Measurements from ENCODE around the gene NLE1.
"Not testable (repeated sequence)": the region's sequence is repeated elsewhere in the genome, so short reads cannot be mapped to it uniquely, and the experiment has no call there.

The NLE1 gene

GRCh38 chr17:35161281-35161761 is 19.2 kb upstream of the NLE1 start:
- DNase-seq: no peak

GRCh38 chr17:35160354-35161201 is 18.5 kb upstream of the NLE1 start:
- DNase-seq: no peak

- no peak for DNase-seq
Observed at GRCh38 chr17:35159940-35160339, 17.8 kb upstream of the NLE1 start.

GRCh38 chr17:35155246-35155645 is 13.1 kb upstream of the NLE1 start:
- no peak for DNase-seq

- DNase-seq: no peak
Observed at GRCh38 chr17:35154196-35155165, 12.4 kb upstream of the NLE1 start.

- DNase-seq: no peak
Observed at GRCh38 chr17:35152421-35153140, 10.5 kb upstream of the NLE1 start.

- DNase-seq: not testable (repeated sequence)
Observed at GRCh38 chr17:35151080-35151479, 9.0 kb upstream of the NLE1 start.

GRCh38 chr17:35149941-35150340 is 7.8 kb upstream of the NLE1 start:
- no peak for DNase-seq

GRCh38 chr17:35148144-35148543 is 6.0 kb upstream of the NLE1 start:
- no peak for DNase-seq

- no peak for DNase-seq
Observed at GRCh38 chr17:35147375-35147905, 5.3 kb upstream of the NLE1 start, which contains the start of gene UNC45B. Gene UNC45B (plus strand): TSS chr17:35147817. CDS start chr17:35148264, 447 bp downstream.

GRCh38 chr17:35146214-35146833 is 4.2 kb upstream of the NLE1 start:
- DNase-seq: no peak

GRCh38 chr17:35144840-35145239 is 2.7 kb upstream of the NLE1 start:
- no peak for DNase-seq

- no peak for DNase-seq
Observed at GRCh38 chr17:35142467-35142796, 329 bp upstream of the NLE1 start.

- DNase-seq: no peak
Observed at GRCh38 chr17:35138218-35138617, 3.9 kb downstream of the NLE1 start.

GRCh38 chr17:35135322-35135721 is 6.8 kb downstream of the NLE1 start:
- no peak for DNase-seq

GRCh38 chr17:35132816-35133550 is 9.1 kb downstream of the NLE1 start:
- no peak for DNase-seq

GRCh38 chr17:35132099-35132498 is 10.0 kb downstream of the NLE1 start:
- no peak for DNase-seq

GRCh38 chr17:35130392-35130791 is 11.7 kb downstream of the NLE1 start:
- DNase-seq: no peak

GRCh38 chr17:35129973-35130351 is 12.1 kb downstream of the NLE1 start:
- DNase-seq: no peak

- no peak for DNase-seq
Observed at GRCh38 chr17:35129154-35129972, 12.7 kb downstream of the NLE1 start.
